Measurements from ENCODE around the gene BMPR1A.

GRCh38 chr10:86922553-86922961 is 166.1 kb downstream of the BMPR1A start:
- TF ChIP-seq ARNTL (CRISPR knock-in tag; IDR thresholded peaks at IDR 0.05; ENCODE audit: borderline replicate concordance, low read depth) (no peak), ISL1 (CRISPR knock-in tag; IDR thresholded peaks at IDR 0.05) (no peak), ZFP3 (CRISPR knock-in tag; IDR thresholded peaks at IDR 0.05) (no peak), CREB5 (CRISPR knock-in tag; IDR thresholded peaks at IDR 0.05; ENCODE audit: low read depth) (no peak), ZFP30 (CRISPR knock-in tag; IDR thresholded peaks at IDR 0.05) (no peak)

Data from SK-N-SH treated with all-trans-retinoic acid at 6 μM for 48 hours (cell line).